Cardiac muscle cell (in vitro differentiated cells and primary cell): ENCODE measurements around the gene PLD4. TPM values are rescaled to one million over a fixed set of nuclear protein-coding genes. Genes with fewer than 3 reads are reported as not detected.
"Not testable (repeated sequence)": the region's sequence is repeated elsewhere in the genome, so short reads cannot be mapped to it uniquely, and the experiment has no call there.

Experiments used
- DNase-seq, 2 donors: peaks; one replicate each; pipeline versions ENCODE4 v3.0.0 to v3.0.0-alpha.2; 2010 to 2017; ENCODE audit warnings: low read depth in 1 of 2, low spot score in 1 of 2
- H3K27ac ChIP-seq: fragments of 200-600 bp; sonication (generic); 2 replicates; pipeline ENCODE4 v1.5.1; 2016
- H3K27me3 ChIP-seq: fragments of 200-600 bp; sonication (generic); 2 replicates; pipeline ENCODE4 v1.6.0; 2016; ENCODE audit warnings: control low read depth
- H3K36me3 ChIP-seq: fragments of 200-600 bp; sonication (generic); 2 replicates; pipeline ENCODE4 v1.5.1; 2016; ENCODE audit warnings: control low read depth
- H3K4me1 ChIP-seq: fragments of 200-600 bp; sonication (generic); 2 replicates; pipeline ENCODE4 v1.8.1; 2017; ENCODE audit warnings: low read depth, mild to moderate bottlenecking, mixed run types
- H3K4me3 ChIP-seq: fragments of 200-600 bp; sonication (generic); 2 replicates; pipeline ENCODE4 v1.5.1; 2016; ENCODE audit warnings: mild to moderate bottlenecking
- H3K9me3 ChIP-seq: fragments of 200-600 bp; sonication (generic); 2 replicates; pipeline ENCODE4 v1.5.1; 2017; ENCODE audit warnings: low read depth, mild to moderate bottlenecking, control low read depth
- CTCF ChIP-seq: IDR thresholded peaks from 2 replicates; pipeline ENCODE4 v1.5.1; 2012; ENCODE audit warnings: low read depth, mild to moderate bottlenecking, low read length
- polyA plus RNA-seq: library from polyadenylated mRNA; unstranded; fragments of >200 nt; fragmentation: Nextera tagmentation; extraction: Ambion mirVana; gene quantifications from 2 replicates; pipeline ENCODE4 v1.2.1, GENCODE V29; 2016
- total RNA-seq: library from RNA; depleted of rRNA; stranded (reverse); fragments of >200 nt; gene quantifications from 2 replicates; pipeline ENCODE4 v1.2.3, GENCODE V29; 2016

Gene PLD4
- total and polyA plus RNA-seq, 2 experiments from 2014 or later: 0.07 to 0.54 TPM

DNA sequence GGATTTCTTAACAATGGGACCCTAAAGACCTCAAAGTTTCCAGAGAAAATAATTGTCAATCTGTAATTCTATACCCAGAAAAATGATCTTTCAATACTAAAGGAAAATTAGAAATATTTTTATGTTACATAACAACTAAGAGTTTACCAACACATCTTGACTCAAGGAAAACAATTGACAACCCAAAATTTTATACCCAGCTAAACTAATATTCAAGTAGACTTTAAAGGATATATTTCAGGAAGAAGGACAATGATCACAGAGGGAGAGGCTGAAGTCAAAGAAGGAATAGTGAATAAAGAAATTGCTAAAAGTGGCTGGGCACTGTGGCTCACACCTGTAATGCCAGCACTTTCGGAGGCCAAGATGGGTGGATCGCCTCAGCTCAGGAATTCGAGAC is 12.6 kb upstream of the PLD4 start:
- H3K9me3 ChIP-seq: no peaks in the 10 kb centered on the region
- TF ChIP-seq CTCF: no peak
- no peak overlapping the region for H3K27ac ChIP-seq
- no peaks in the 10 kb centered on the region for H3K4me1 ChIP-seq
- DNase-seq: no peak
- H3K36me3 ChIP-seq: no peaks in the 10 kb centered on the region
- H3K4me3 ChIP-seq: no peak overlapping the region
- no peaks in the 10 kb centered on the region for H3K27me3 ChIP-seq

DNA sequence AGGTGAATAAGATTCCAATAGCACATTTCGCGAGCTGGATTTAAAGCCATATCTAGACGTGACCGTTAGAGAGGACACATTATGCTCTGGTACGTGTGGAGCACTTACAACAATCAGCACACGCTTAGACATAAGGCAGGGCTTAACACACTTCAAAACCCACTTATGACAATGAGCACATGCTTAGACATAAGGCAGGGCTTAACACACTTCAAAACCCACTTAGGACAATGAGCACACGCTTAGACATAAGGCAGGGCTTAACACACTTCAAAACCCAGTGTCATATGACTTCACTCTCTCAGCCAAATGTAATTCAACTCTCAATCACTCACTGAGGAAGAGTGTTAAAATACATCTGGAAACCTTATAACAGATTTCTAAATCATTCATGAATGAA is 11.2 kb upstream of the PLD4 start:
- no peak for TF ChIP-seq CTCF
- H3K4me1 ChIP-seq: no peaks in the 10 kb centered on the region
- no peaks in the 10 kb centered on the region for H3K36me3 ChIP-seq
- no peaks in the 10 kb centered on the region for H3K9me3 ChIP-seq
- no peak overlapping the region for H3K27ac ChIP-seq
- peak in 1 of 2 donors; percentile 67 for DNase-seq
- no peak overlapping the region for H3K4me3 ChIP-seq
- H3K27me3 ChIP-seq: no peaks in the 10 kb centered on the region

GRCh38 chr14:104917116-104917515 is 7.6 kb upstream of the PLD4 start:
- Histone ChIP-seq H3K4me1 (no peaks in the 10 kb centered on the region), H3K27me3 (no peaks in the 10 kb centered on the region), H3K9me3 (no peaks in the 10 kb centered on the region), H3K36me3 (no peaks in the 10 kb centered on the region), H3K27ac (no peak overlapping the region), H3K4me3 (no peak overlapping the region)
- no peak for DNase-seq
- TF ChIP-seq CTCF: no peak

GRCh38 chr14:104917993-104918392 is 6.7 kb upstream of the PLD4 start:
- Histone ChIP-seq H3K4me3 (no peak overlapping the region), H3K27ac (no peak overlapping the region), H3K4me1 (no peaks in the 10 kb centered on the region), H3K9me3 (no peaks in the 10 kb centered on the region), H3K36me3 (no peaks in the 10 kb centered on the region), H3K27me3 (no peaks in the 10 kb centered on the region)
- TF ChIP-seq CTCF: no peak
- DNase-seq: no peak

DNA sequence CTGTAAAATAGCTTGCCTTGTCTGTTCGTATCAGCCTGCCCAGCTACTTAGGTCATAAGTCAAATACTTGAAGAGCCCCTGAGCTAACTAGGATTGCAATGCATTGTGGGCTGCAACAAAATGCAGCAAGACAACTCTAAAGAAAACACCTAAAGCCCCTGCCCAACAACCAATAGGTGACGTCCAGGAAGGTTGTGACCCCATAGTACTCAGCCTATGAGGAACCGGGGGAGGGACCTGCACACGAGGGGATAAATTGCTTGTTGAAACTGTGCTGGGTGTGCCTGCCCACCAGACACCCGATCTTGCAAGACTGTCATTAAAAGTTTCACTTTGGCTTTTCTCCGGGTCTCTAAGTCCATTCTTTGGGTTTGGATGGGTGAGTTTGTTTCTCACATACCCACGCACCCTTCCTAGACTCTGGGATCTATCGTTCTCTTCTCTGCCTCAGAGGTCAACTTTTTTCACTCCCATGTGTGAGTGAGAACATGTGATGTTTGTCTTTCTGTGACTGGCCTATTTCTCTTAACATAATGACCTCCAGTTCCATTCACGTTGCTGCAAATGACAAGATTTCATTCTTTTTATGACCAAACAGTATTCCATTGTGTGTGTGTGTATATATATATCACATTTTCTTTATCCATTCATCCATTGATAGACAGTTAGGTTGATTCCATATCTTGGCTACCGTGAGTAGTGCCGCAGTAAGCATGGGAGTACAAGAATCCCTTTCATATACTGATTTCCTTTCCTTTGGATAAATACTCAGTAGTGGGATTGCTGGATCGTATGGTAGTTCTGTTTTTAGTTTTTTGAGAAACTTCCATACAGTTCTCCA is 5.3 kb upstream of the PLD4 start:
- H3K36me3 ChIP-seq, H3K27ac ChIP-seq: not testable (repeated sequence)

GRCh38 chr14:104919993-104920315 is 4.7 kb upstream of the PLD4 start:
- no peak overlapping the region for H3K27ac ChIP-seq
- no peaks in the 10 kb centered on the region for H3K4me1 ChIP-seq
- no peaks in the 10 kb centered on the region for H3K36me3 ChIP-seq
- no peaks in the 10 kb centered on the region for H3K27me3 ChIP-seq
- no peak overlapping the region for H3K4me3 ChIP-seq
- DNase-seq: no peak
- TF ChIP-seq CTCF: no peak
- no peaks in the 10 kb centered on the region for H3K9me3 ChIP-seq

More for the DNA sequence above, 5.3 kb upstream of the PLD4 start:
- DNase-seq, H3K4me1 ChIP-seq, H3K4me3 ChIP-seq, H3K9me3 ChIP-seq, H3K27me3 ChIP-seq: not testable (repeated sequence)
